Measurements from ENCODE around the gene VAV3.

- no peak for TF ChIP-seq CTCF (IDR thresholded peaks at IDR 0.05 in 2 of 3, conservative IDR thresholded peaks at IDR 0.05 in 1 of 3; ENCODE audit: borderline replicate concordance in 1 of 3, insufficient read depth in 1 of 3, low read depth in 2 of 3, low read length in 2 of 3)
- TF ChIP-seq POLR2A (IDR thresholded peaks at IDR 0.05; ENCODE audit: borderline replicate concordance, extremely low read depth, insufficient read depth, insufficient read length), result no peak
- no peak for TF ChIP-seq MAX (IDR thresholded peaks at IDR 0.05)
- no peak for TF ChIP-seq REST (IDR thresholded peaks at IDR 0.05; ENCODE audit: low read depth)
Measured at GRCh38 chr1:107739201-107739600, 225.8 kb downstream of the VAV3 start.
